Measurements from ENCODE around the gene SRSF3.

DNA sequence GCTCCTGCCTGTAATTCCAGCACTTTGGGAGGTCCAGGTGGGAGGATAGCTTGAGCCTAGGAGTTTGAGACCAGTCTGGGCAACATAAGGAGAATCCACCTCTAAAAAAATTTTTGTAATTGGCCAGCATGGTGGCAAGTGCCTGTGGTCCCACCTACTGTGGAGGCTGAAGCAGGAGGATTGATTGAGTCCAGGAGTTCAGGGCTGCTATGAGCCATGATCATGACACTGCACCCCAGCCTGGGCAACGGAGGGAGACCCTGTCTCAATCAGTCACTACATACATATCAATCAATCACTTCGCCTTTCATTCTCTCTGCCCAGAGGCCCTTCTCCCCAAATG lies 45.8 kb upstream of the SRSF3 start:
- TF ChIP-seq, protein P1, sequence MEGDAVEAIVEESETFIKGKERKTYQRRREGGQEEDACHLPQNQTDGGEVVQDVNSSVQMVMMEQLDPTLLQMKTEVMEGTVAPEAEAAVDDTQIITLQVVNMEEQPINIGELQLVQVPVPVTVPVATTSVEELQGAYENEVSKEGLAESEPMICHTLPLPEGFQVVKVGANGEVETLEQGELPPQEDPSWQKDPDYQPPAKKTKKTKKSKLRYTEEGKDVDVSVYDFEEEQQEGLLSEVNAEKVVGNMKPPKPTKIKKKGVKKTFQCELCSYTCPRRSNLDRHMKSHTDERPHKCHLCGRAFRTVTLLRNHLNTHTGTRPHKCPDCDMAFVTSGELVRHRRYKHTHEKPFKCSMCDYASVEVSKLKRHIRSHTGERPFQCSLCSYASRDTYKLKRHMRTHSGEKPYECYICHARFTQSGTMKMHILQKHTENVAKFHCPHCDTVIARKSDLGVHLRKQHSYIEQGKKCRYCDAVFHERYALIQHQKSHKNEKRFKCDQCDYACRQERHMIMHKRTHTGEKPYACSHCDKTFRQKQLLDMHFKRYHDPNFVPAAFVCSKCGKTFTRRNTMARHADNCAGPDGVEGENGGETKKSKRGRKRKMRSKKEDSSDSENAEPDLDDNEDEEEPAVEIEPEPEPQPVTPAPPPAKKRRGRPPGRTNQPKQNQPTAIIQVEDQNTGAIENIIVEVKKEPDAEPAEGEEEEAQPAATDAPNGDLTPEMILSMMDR (IDR thresholded peaks at IDR 0.05), result no peak
- no peak for TF ChIP-seq EZH2phosphoT487 (IDR thresholded peaks at IDR 0.05)
- no peak for TF ChIP-seq EZH2 (IDR thresholded peaks at IDR 0.05)

Data from neural progenitor cell (in vitro differentiated cells).